GM23248 (cell line): ENCODE results near the gene PTPRN2. TPM values are rescaled to one million over a fixed set of nuclear protein-coding genes. Genes with fewer than 3 reads are reported as not detected.
"Not testable (repeated sequence)": the region's sequence is repeated elsewhere in the genome, so short reads cannot be mapped to it uniquely, and the experiment has no call there.

Experiments
- DNase-seq: peaks from one replicate; pipeline ENCODE4 v3.0.0-alpha.2; 2015
- H2AFZ ChIP-seq: fragments of 200-600 bp; sonication (generic); 2 replicates; pipeline ENCODE4 v1.6.1; 2016; ENCODE audit warnings: antibody characterized with exemption
- H3F3A ChIP-seq: fragments of 200-600 bp; sonication (generic); 2 replicates; pipeline ENCODE4 v1.6.1; 2016; ENCODE audit warnings: mild to moderate bottlenecking, antibody characterized with exemption, mixed run types; ENCODE audit not compliant: insufficient read depth
- H3K27ac ChIP-seq: fragments of 200-600 bp; sonication (generic); 2 replicates; pipeline ENCODE4 v1.5.1; 2016; ENCODE audit warnings: mild to moderate bottlenecking
- H3K27me3 ChIP-seq: fragments of 200-600 bp; sonication (generic); replicated peaks from 2 replicates; pipeline ENCODE4 v1.6.1; 2016; ENCODE audit warnings: mild to moderate bottlenecking; ENCODE audit not compliant: insufficient read depth
- H3K36me3 ChIP-seq: fragments of 200-600 bp; sonication (generic); 2 replicates; pipeline ENCODE4 v1.6.1; 2016; ENCODE audit warnings: low read depth, mild to moderate bottlenecking
- H3K4me1 ChIP-seq: fragments of 200-600 bp; sonication (generic); 2 replicates; pipeline ENCODE4 v1.6.1; 2016; ENCODE audit warnings: mild to moderate bottlenecking; ENCODE audit not compliant: insufficient read depth
- H3K4me2 ChIP-seq: fragments of 200-600 bp; sonication (generic); one replicate; pipeline ENCODE4 v1.6.1; 2016; ENCODE audit warnings: mild to moderate bottlenecking; ENCODE audit not compliant: unreplicated experiment
- H3K4me3 ChIP-seq: fragments of 200-600 bp; sonication (generic); 2 replicates; pipeline ENCODE4 v1.5.1; 2016; ENCODE audit warnings: mild to moderate bottlenecking
- H3K79me2 ChIP-seq: fragments of 200-600 bp; sonication (generic); 2 replicates; pipeline ENCODE4 v1.6.1; 2016; ENCODE audit warnings: mild to moderate bottlenecking; ENCODE audit not compliant: insufficient read depth
- H3K9ac ChIP-seq: fragments of 200-600 bp; sonication (generic); 2 replicates; pipeline ENCODE4 v1.6.1; 2016; ENCODE audit warnings: mild to moderate bottlenecking
- H3K9me2 ChIP-seq: fragments of 200-600 bp; sonication (generic); 2 replicates; pipeline ENCODE4 v1.6.1; 2016; ENCODE audit warnings: mixed run types, mild to moderate bottlenecking, moderate library complexity; ENCODE audit not compliant: insufficient read depth
- H3K9me3 ChIP-seq: fragments of 200-600 bp; sonication (generic); one replicate; pipeline ENCODE4 v1.6.1; 2017; ENCODE audit warnings: low read depth
- H4K20me1 ChIP-seq: fragments of 200-600 bp; sonication (generic); 2 replicates; pipeline ENCODE4 v1.6.0; 2016; ENCODE audit not compliant: insufficient read depth
- EZH2 ChIP-seq: fragments of 200-600 bp; sonication (generic); IDR thresholded peaks from 2 replicates; pipeline ENCODE4 v1.6.1; 2018; ENCODE audit warnings: antibody characterized with exemption, mild to moderate bottlenecking; ENCODE audit not compliant: insufficient read depth, poor library complexity, severe bottlenecking
- EZH2phosphoT487 ChIP-seq: fragments of 200-600 bp; sonication (generic); IDR thresholded peaks from 2 replicates; pipeline ENCODE4 v1.6.1; 2018; ENCODE audit warnings: antibody characterized with exemption, moderate library complexity, mild to moderate bottlenecking, low read depth; ENCODE audit not compliant: insufficient read depth
- WGBS, 2 experiments: methylation state at CpG; one replicate each; pipeline ENCODE4 v1.1.6; 2015 to 2017; ENCODE audit warnings: low lambda C conversion rate in 2 of 2, low coverage in 1 of 2; ENCODE audit errors: missing lambda C conversion rate in 2 of 2; 5-methylcytosine and 5-hydroxymethylcytosine counted together
- in situ Hi-C: fragments of 300-500 bp; cut with MboI; formaldehyde crosslinking; loops from 2 replicates; pipeline ENCODE4 v1.15.0; 2020
- polyA plus RNA-seq: library from polyadenylated mRNA; unstranded; fragments of >200 nt; fragmentation: Nextera tagmentation; extraction: Ambion mirVana; gene quantifications from 2 replicates; pipeline ENCODE4 v1.2.1, GENCODE V29; 2016
- total RNA-seq: library from RNA; depleted of rRNA; stranded (reverse); fragments of >200 nt; shearing (Covaris generic); gene quantifications from 2 replicates; pipeline ENCODE4 v1.2.3, GENCODE V29; 2014

Gene PTPRN2
- total and polyA plus RNA-seq, 2 experiments from 2014 or later, result 0.13 TPM; not detected in 1

DNA sequence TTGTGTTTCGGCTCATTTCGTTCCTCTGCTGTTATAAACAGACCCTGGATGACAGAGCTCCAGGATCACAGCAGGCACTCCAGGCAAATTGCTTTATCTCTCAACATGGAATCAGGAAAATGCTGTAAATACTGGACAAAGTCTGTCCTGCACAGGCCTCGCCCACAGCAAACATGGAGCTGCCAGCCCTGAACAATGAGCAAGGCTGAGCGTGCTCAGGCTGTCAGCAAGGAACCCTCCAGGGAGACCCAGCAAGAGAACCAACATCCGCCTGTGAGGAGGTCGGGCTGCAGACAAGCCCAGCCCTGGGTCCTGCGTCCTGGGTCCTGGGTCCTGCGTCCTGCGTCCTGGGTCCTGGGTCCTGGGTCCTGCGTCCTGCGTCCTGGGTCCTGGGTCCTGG is 180.8 kb downstream of the PTPRN2 start:
- H3F3A ChIP-seq, result no peaks in the 10 kb centered on the region
- H3K4me3 ChIP-seq, result no peak overlapping the region
- no peaks in the 10 kb centered on the region for H3K36me3 ChIP-seq
- in situ Hi-C loops, result no loop called here
- no peak overlapping the region for H2AFZ ChIP-seq
- H3K27ac ChIP-seq, result no peak overlapping the region
- DNase-seq, result no peak
- H4K20me1 ChIP-seq, result no peaks in the 10 kb centered on the region
- H3K4me2 ChIP-seq, result no peak overlapping the region
- H3K79me2 ChIP-seq, result no peaks in the 10 kb centered on the region
- 52 to 71% methylated on average over 8 to 11 of the region's 11 CpGs for WGBS, 2 experiments
- H3K9me2 ChIP-seq, result no peaks in the 10 kb centered on the region
- H3K4me1 ChIP-seq, result no peaks in the 10 kb centered on the region
- no peaks in the 10 kb centered on the region for H3K9me3 ChIP-seq
- TF ChIP-seq EZH2, result no peak
- no peak for TF ChIP-seq EZH2phosphoT487
- no peaks in the 10 kb centered on the region for H3K27me3 ChIP-seq
- no peak overlapping the region for H3K9ac ChIP-seq

DNA sequence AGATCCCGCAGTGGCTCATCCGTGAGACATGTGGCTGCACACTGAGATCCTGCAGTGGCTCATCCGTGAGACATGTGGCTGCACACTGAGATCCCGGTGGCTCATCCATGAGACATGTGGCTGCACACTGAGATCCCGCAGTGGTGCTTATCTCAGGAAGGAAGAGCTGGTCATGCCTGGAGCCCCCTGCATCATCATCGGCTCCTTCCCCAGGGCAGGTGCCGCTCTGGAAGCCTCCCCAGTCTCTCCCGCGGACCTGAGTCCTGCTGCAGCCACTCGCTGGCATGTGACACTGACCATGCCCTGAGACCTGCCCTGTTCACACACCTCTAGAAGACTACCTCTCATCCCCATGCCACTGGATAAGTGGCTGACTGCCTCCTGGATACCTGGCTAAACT is 181.3 kb downstream of the PTPRN2 start:
- no peak for TF ChIP-seq EZH2
- TF ChIP-seq EZH2phosphoT487, result no peak
- Histone ChIP-seq H3K79me2 (no peaks in the 10 kb centered on the region), H3F3A (no peaks in the 10 kb centered on the region), H3K4me1 (no peaks in the 10 kb centered on the region), H3K27ac (no peak overlapping the region), H3K36me3 (no peaks in the 10 kb centered on the region), H3K4me2 (no peak overlapping the region), H2AFZ (no peak overlapping the region), H3K9ac (no peak overlapping the region), H3K27me3 (no peaks in the 10 kb centered on the region), H3K9me3 (no peaks in the 10 kb centered on the region), H3K9me2 (no peaks in the 10 kb centered on the region), H3K4me3 (no peak overlapping the region), H4K20me1 (no peaks in the 10 kb centered on the region)
- 47 to 74% methylated on average over 8 to 10 of the region's 10 CpGs for WGBS, 2 experiments
- in situ Hi-C loops, result no loop called here
- no peak for DNase-seq

DNA sequence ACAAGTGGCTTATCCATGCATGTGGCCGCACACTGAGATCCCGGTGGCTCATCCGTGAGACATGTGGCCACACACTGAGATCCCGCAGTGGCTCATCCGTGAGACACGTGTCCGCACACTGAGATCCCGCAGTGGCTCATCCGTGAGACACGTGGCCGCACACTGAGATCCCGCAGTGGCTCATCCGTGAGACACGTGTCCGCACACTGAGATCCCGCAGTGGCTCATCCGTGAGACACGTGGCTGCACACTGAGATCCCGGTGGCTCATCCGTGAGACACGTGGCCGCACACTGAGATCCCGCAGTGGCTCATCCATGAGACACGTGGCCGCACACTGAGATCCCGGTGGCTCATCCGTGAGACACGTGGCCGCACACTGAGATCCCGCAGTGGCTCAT is 181.9 kb downstream of the PTPRN2 start:
- 84 to 89% methylated on average over 6 to 30 of the region's 30 CpGs for WGBS, 2 experiments
- H3K4me2 ChIP-seq, H3F3A ChIP-seq, in situ Hi-C loops, H3K36me3 ChIP-seq, H3K9me3 ChIP-seq, DNase-seq, H3K27ac ChIP-seq, H3K79me2 ChIP-seq, H3K4me1 ChIP-seq, H4K20me1 ChIP-seq, H3K9me2 ChIP-seq, H3K27me3 ChIP-seq, H3K9ac ChIP-seq, H2AFZ ChIP-seq, H3K4me3 ChIP-seq: not testable (repeated sequence)

DNA sequence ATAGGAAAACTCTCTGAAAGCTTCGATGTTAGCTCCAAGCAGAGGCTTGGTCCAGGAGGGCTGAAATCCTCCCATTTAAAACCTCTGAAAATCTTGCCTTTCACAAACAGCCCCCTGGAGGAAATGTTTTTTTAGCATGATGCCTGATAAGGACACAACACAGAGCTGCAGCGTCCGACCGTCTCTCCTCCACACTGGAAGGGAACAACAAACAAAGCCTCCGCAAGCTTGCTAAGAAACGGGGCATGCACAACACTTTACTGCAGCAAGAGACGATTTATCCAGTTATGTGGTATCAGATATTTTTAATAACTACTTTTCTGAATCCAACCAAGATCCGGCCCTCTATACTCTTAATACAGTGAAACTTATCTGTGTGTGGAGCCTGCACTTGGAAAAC is 182.3 kb downstream of the PTPRN2 start:
- no peaks in the 10 kb centered on the region for H3K4me1 ChIP-seq
- TF ChIP-seq EZH2, result no peak
- no peak for TF ChIP-seq EZH2phosphoT487
- H3K4me3 ChIP-seq, result no peak overlapping the region
- H3K4me2 ChIP-seq, result no peak overlapping the region
- no peak overlapping the region for H3K27ac ChIP-seq
- H2AFZ ChIP-seq, result no peak overlapping the region
- H3K9ac ChIP-seq, result no peak overlapping the region
- no peaks in the 10 kb centered on the region for H3K79me2 ChIP-seq
- DNase-seq, result no peak
- H3K27me3 ChIP-seq, result no peaks in the 10 kb centered on the region
- 52 to 54% methylated on average over 8 of the region's 8 CpGs for WGBS, 2 experiments
- H3K9me2 ChIP-seq, result no peaks in the 10 kb centered on the region
- in situ Hi-C loops, result no loop called here
- no peaks in the 10 kb centered on the region for H3K9me3 ChIP-seq
- H3F3A ChIP-seq, result no peaks in the 10 kb centered on the region
- no peaks in the 10 kb centered on the region for H4K20me1 ChIP-seq
- H3K36me3 ChIP-seq, result no peaks in the 10 kb centered on the region

DNA sequence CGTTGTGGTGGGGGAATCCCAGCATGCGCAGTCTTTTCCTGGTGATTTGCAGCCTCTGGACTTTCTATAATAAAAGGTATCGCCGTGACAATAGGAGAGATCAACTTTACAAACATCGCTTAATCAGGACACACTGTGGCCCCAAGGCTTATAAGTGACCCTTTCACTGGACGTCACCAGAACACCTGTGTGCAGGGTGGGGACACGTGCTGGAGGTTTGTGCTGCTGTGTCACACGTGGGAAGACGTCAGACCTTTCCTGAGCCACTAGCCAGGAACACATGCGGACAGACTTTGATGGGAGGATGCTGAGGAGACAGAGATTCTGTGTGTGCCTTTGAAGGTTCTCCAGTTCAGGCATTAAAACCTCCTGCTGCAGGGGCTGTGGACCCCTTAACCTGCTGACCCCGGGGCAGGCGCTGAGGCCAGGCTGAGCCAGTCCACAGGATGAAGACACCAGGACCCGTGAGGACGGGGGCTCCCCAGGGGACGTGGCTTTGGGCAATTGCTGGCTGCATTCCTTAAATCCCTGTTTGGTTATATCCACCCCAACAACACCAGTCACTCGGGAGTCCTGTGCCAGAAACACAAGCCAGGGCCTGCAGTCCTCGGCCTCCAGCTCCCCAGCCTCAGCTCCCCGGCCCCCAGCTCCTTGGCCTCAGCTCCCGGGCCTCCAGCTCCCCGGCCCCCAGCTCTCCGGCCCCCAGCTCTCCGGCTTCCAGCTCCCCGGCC is 183.4 kb downstream of the PTPRN2 start:
- H3K79me2 ChIP-seq, result no peaks in the 10 kb centered on the region
- H3K9ac ChIP-seq, result no peak overlapping the region
- no peak overlapping the region for H3K4me2 ChIP-seq
- no peak for DNase-seq
- H3F3A ChIP-seq, result no peaks in the 10 kb centered on the region
- H3K27ac ChIP-seq, result no peak overlapping the region
- no peaks in the 10 kb centered on the region for H3K9me3 ChIP-seq
- H2AFZ ChIP-seq, result no peak overlapping the region
- TF ChIP-seq EZH2, result no peak
- no peak for TF ChIP-seq EZH2phosphoT487
- H3K36me3 ChIP-seq, result no peaks in the 10 kb centered on the region
- in situ Hi-C loops, result no loop called here
- no peaks in the 10 kb centered on the region for H3K9me2 ChIP-seq
- WGBS, 2 experiments, result 20 to 25% methylated on average over 15 to 23 of the region's 23 CpGs
- H4K20me1 ChIP-seq, result no peaks in the 10 kb centered on the region
- no peaks in the 10 kb centered on the region for H3K4me1 ChIP-seq
- no peaks in the 10 kb centered on the region for H3K27me3 ChIP-seq
- no peak overlapping the region for H3K4me3 ChIP-seq
